Gastroesophageal sphincter (tissue), 3 donors: Measurements from ENCODE around the gene MUC5B.

ENCODE experiments used
- CTCF ChIP-seq, 4 experiments: fragments of 200-600 bp in 2 of 4; fragments of 450-650 bp in 2 of 4; sonication (generic) in 1 of 4; IDR thresholded peaks; one replicate each; pipeline ENCODE4 v1.5.1; 2017 to 2019; ENCODE audit warnings: antibody characterized with exemption in 4 of 4, mild to moderate bottlenecking in 2 of 4, moderate library complexity in 2 of 4
- EP300 ChIP-seq: sonication (generic); formaldehyde crosslinking; IDR thresholded peaks from one replicate; pipeline ENCODE4 v1.6.1; 2017; ENCODE audit warnings: antibody characterized with exemption, mild to moderate bottlenecking
- POLR2A ChIP-seq, 2 donors: fragments of 450-650 bp; IDR thresholded peaks; one replicate each; pipeline ENCODE4 v1.6.1; 2017; ENCODE audit warnings: antibody characterized with exemption in 2 of 2, mild to moderate bottlenecking in 2 of 2, moderate library complexity in 1 of 2
- POLR2AphosphoS5 ChIP-seq: sonication (generic); formaldehyde crosslinking; IDR thresholded peaks from one replicate; pipeline ENCODE4 v1.6.1; 2017; ENCODE audit warnings: antibody characterized with exemption

- TF ChIP-seq POLR2A (IDR thresholded peaks at IDR 0.05) (no peak), CTCF (IDR thresholded peaks at IDR 0.05) (no peak), EP300 (no peak), POLR2AphosphoS5 (no peak)
Observed at GRCh38 chr11:1260620-1261019, 37.8 kb downstream of the MUC5B start.
